ENCODE results near the gene GRIP1.

Gene GRIP1

GRCh38 chr12:66662179-66662578, 16.7 kb downstream of the GRIP1 start:
- no peak for TF ChIP-seq TAF1 (IDR thresholded peaks at IDR 0.05; ENCODE audit: low read depth)
- TF ChIP-seq TEAD4 (IDR thresholded peaks at IDR 0.05): no peak
- TF ChIP-seq EGR1 (IDR thresholded peaks at IDR 0.05): no peak
- TF ChIP-seq USF1 (IDR thresholded peaks at IDR 0.05): no peak
- TF ChIP-seq TCF12 (IDR thresholded peaks at IDR 0.05; ENCODE audit: low read depth): no peak
- no peak for TF ChIP-seq RAD21 (IDR thresholded peaks at IDR 0.05; ENCODE audit: low read depth)
- no peak for TF ChIP-seq REST (IDR thresholded peaks at IDR 0.05; ENCODE audit: low read depth)
- TF ChIP-seq ZBTB7A (IDR thresholded peaks at IDR 0.05; ENCODE audit: low read depth): no peak
- TF ChIP-seq CREB1 (IDR thresholded peaks at IDR 0.05; ENCODE audit: low read depth): no peak
- no peak for TF ChIP-seq NFIC (IDR thresholded peaks at IDR 0.05)
- TF ChIP-seq YY1 (IDR thresholded peaks at IDR 0.05; ENCODE audit: low read depth): no peak
- TF ChIP-seq EP300 (IDR thresholded peaks at IDR 0.05; ENCODE audit: borderline replicate concordance): no peak
- TF ChIP-seq FOXM1 (IDR thresholded peaks at IDR 0.05; ENCODE audit: borderline replicate concordance, low read depth): no peak

GRCh38 chr12:66661357-66661756, 17.5 kb downstream of the GRIP1 start:
- no peak for TF ChIP-seq TCF12 (IDR thresholded peaks at IDR 0.05; ENCODE audit: low read depth)
- no peak for TF ChIP-seq TEAD4 (IDR thresholded peaks at IDR 0.05)
- no peak for TF ChIP-seq CEBPB (IDR thresholded peaks at IDR 0.05)
- TF ChIP-seq NFIC (IDR thresholded peaks at IDR 0.05): no peak
- no peak for TF ChIP-seq FOXM1 (IDR thresholded peaks at IDR 0.05; ENCODE audit: borderline replicate concordance, low read depth)

GRCh38 chr12:66653796-66654195, 25.1 kb downstream of the GRIP1 start:
- no peak for TF ChIP-seq CREB1 (IDR thresholded peaks at IDR 0.05; ENCODE audit: low read depth)
- TF ChIP-seq FOXM1 (IDR thresholded peaks at IDR 0.05; ENCODE audit: borderline replicate concordance, low read depth): no peak
- TF ChIP-seq USF1 (IDR thresholded peaks at IDR 0.05): no peak
- TF ChIP-seq YY1 (IDR thresholded peaks at IDR 0.05; ENCODE audit: low read depth): no peak
- no peak for TF ChIP-seq NFIC (IDR thresholded peaks at IDR 0.05)
- no peak for TF ChIP-seq TCF12 (IDR thresholded peaks at IDR 0.05; ENCODE audit: low read depth)
- TF ChIP-seq TAF1 (IDR thresholded peaks at IDR 0.05; ENCODE audit: low read depth): no peak
- no peak for TF ChIP-seq TEAD4 (IDR thresholded peaks at IDR 0.05)
- TF ChIP-seq EGR1 (IDR thresholded peaks at IDR 0.05): no peak
- no peak for TF ChIP-seq ZBTB7A (IDR thresholded peaks at IDR 0.05; ENCODE audit: low read depth)
- no peak for TF ChIP-seq EP300 (IDR thresholded peaks at IDR 0.05; ENCODE audit: borderline replicate concordance)
- TF ChIP-seq MAX (IDR thresholded peaks at IDR 0.05): no peak
- TF ChIP-seq REST (IDR thresholded peaks at IDR 0.05; ENCODE audit: low read depth): no peak
- no peak for TF ChIP-seq CEBPB (IDR thresholded peaks at IDR 0.05)
- TF ChIP-seq RAD21 (IDR thresholded peaks at IDR 0.05; ENCODE audit: low read depth): no peak

- TF ChIP-seq USF1 (IDR thresholded peaks at IDR 0.05) (no peak), CREB1 (IDR thresholded peaks at IDR 0.05; ENCODE audit: low read depth) (no peak), ZBTB7A (IDR thresholded peaks at IDR 0.05; ENCODE audit: low read depth) (no peak), TAF1 (IDR thresholded peaks at IDR 0.05; ENCODE audit: low read depth) (no peak), YY1 (IDR thresholded peaks at IDR 0.05; ENCODE audit: low read depth) (no peak), TCF12 (IDR thresholded peaks at IDR 0.05; ENCODE audit: low read depth) (no peak), EP300 (IDR thresholded peaks at IDR 0.05; ENCODE audit: borderline replicate concordance) (no peak), FOXM1 (IDR thresholded peaks at IDR 0.05; ENCODE audit: borderline replicate concordance, low read depth) (no peak), CEBPB (IDR thresholded peaks at IDR 0.05) (no peak), TEAD4 (IDR thresholded peaks at IDR 0.05) (no peak), EGR1 (IDR thresholded peaks at IDR 0.05) (no peak), NFIC (IDR thresholded peaks at IDR 0.05) (no peak), REST (IDR thresholded peaks at IDR 0.05; ENCODE audit: low read depth) (no peak), RAD21 (IDR thresholded peaks at IDR 0.05; ENCODE audit: low read depth) (no peak), MAX (IDR thresholded peaks at IDR 0.05) (no peak)
These were observed 30.7 kb downstream of the GRIP1 start for GRCh38 chr12:66648033-66648735.
